Measurements from ENCODE around the gene DUSP5.
A peak's percentile ranks its signal among the peaks of the same experiment; 100 is the strongest.
"Not testable (repeated sequence)": the region's sequence is repeated elsewhere in the genome, so short reads cannot be mapped to it uniquely, and the experiment has no call there.

Gene DUSP5

GRCh38 chr10:110522365-110522988, 24.8 kb downstream of the DUSP5 start:
- DNase-seq (ENCODE audit: low spot score) = no peak

- DNase-seq (ENCODE audit: low spot score) = no peak
These were observed 26.0 kb downstream of the DUSP5 start for GRCh38 chr10:110523736-110524135.

DNA sequence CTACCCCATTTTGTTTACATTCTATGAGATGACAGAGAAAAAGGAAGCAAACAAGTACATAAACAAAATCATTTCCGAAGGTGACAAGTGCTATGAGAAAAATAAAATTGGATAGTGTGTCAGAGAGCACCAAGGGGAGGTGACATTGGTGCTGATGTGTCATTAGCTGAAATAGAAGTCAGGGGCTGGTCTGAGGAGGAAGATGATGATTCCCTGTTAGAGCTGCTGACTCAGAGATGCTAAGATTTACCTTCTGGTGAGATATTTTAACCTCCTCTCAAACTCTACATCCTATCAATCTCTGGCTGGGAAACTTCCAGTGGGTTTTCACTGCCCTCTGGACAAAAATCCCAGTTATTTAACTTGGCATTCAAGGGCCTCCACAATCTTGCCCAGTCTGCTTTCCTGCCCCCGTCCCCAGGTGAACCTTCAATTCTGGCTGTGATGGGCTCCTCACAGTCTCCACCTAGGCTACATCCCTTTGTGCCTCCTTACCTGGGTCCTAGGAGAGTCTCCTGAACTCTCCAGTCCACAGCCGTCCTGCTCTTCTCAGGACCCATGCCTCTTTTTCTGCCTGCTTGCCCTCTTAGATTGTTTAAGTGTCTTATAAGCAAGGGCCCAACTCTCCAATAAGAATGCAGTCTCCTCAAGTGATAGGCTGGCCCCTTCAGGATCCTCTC, 26.6 kb downstream of the DUSP5 start:
- DNase-seq (ENCODE audit: low spot score) = no peak

- no peak for DNase-seq (ENCODE audit: low spot score)
These were observed 27.1 kb downstream of the DUSP5 start for GRCh38 chr10:110524859-110525232.

- peak; percentile 74 for DNase-seq (ENCODE audit: low spot score)
These were observed 27.9 kb downstream of the DUSP5 start for GRCh38 chr10:110525349-110526260.

GRCh38 chr10:110527731-110528171, 30.0 kb downstream of the DUSP5 start:
- peak; percentile 24 for DNase-seq (ENCODE audit: low spot score)

DNA sequence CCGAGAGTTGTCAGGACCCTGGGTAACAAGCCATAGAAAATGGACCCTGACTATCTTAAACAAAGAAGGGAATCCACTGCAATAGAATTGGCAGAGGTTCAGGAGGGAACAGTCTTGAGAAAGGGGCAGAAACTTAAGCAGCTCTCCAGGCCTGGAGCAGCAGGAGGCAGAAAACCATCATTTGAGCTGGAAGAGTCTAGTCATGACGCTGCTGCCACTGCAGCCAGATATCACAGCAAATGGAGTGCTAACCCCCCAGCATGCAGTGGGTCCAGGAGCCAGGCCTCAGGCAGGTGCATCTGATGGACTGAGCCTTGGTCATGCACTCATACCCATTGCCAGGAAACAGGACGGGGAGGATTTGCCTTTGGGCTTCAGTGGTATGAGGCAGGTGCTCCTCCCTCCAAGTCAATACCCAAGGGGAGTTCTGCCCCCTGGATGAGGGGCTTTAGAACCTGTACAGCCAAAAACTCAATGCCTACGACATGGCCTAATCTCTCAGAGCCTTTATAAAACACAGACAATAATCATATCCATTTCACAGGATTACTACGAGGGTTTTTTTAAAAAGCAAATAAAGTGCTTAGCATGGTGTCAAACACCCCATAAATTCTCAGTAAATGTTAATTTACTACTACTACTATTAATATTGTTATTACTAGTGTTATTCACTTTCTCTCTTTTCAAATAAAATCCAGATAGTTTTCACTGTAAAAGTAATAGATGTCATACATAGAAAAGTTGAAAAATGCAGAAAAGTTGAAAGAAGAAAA, 30.7 kb downstream of the DUSP5 start:
- DNase-seq (ENCODE audit: low spot score) = no peak

DNA sequence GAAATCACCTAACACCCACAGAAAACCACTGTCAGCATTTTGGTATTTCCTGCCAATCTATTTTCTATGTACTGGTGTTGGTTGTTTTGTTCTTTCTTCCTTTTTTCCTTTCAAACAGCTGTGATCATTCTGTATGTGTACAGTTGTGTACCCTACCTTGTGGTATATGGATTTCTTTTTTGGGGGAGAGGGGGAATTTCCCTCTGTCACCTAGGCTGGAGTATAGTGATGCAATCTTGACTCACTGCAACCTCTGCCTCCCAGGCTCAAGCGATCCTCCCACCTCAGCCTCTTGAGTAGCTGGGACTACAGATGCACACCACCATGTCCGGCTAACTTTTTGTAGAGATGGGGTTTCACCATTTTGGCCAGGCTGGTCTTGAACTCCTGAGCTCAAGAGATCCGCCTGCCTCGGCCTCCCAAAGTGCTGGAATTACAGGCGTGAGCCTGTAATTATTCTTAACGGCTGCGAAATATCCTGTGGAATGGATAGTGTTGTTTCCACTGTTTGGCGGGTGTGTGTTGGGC, 31.4 kb downstream of the DUSP5 start:
- not testable (repeated sequence) for DNase-seq (ENCODE audit: low spot score)

GRCh38 chr10:110529596-110530011, 31.9 kb downstream of the DUSP5 start:
- no peak for DNase-seq (ENCODE audit: low spot score)

- peak; percentile 93 for DNase-seq (ENCODE audit: low spot score)
These were observed 32.6 kb downstream of the DUSP5 start for GRCh38 chr10:110530131-110530831.

DNA sequence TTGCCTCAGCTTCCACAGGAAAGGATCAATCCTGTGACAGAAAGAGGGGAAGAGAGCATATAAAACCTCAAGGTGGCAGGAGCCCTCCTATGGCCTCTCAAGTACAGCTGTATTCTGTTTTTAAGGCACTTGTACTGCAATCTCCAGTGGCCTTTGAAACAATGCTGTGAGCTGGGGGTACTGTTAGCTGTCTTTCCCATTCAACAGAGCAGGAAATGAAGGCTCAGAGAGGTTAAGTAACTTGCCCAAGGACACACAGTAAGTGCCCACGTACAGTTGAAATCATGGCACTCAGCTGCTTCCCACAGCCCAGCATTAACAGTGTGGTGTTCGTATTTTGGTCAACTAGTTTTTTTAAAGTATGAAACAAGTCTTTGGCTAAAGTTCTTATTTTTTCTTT, 34.0 kb downstream of the DUSP5 start:
- no peak for DNase-seq (ENCODE audit: low spot score)

DNA sequence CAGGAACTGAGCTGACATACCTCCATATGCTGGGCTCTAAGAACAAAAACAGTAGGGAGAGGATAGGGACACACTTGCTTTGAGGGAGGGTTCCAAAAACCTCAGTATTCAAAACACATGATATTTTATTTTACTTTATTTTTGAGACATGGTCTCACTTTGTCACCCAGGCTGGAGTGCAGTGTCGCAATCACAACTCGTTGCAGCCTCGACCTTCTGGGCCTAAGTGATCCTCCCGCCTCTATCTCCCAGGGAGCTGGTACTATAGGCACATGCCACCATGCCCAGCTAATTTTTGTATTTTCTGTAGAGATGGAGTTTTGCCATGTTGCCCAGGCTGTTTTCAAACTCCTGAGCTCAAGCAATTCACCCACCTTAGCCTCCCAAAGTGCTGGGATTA, 34.9 kb downstream of the DUSP5 start:
- DNase-seq (ENCODE audit: low spot score) = not testable (repeated sequence)

GRCh38 chr10:110533149-110533548, 35.4 kb downstream of the DUSP5 start:
- DNase-seq (ENCODE audit: low spot score) = no peak

- no peak for DNase-seq (ENCODE audit: low spot score)
These were observed 36.9 kb downstream of the DUSP5 start for GRCh38 chr10:110534571-110534970.

GRCh38 chr10:110535958-110536891, 38.5 kb downstream of the DUSP5 start:
- DNase-seq (ENCODE audit: low spot score) = peak; percentile 55

DNA sequence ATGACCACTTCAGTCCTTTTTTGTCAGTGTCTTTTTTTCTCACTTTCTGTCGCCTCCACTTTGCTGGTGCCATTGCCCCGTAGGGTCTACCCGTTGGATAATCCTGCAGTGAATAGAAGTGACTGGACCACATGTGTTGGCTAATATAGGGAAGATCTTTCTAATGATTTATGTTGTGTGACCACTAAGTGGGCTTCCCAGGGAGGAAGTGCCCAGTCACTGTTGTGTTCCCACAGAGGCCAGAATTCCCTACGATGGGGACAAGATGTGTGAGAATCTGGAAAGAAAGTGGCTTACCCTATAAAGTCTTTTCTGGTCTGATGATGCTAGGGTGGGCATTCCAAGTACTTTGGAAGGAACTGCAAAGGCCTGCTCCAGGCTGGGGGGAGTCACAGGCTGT, 41.4 kb downstream of the DUSP5 start:
- no peak for DNase-seq (ENCODE audit: low spot score)

- no peak for DNase-seq (ENCODE audit: low spot score)
These were observed 42.3 kb downstream of the DUSP5 start for GRCh38 chr10:110540031-110540430.

- DNase-seq (ENCODE audit: low spot score) = peak; percentile 43
These were observed 47.3 kb downstream of the DUSP5 start for GRCh38 chr10:110544958-110545537.

DNA sequence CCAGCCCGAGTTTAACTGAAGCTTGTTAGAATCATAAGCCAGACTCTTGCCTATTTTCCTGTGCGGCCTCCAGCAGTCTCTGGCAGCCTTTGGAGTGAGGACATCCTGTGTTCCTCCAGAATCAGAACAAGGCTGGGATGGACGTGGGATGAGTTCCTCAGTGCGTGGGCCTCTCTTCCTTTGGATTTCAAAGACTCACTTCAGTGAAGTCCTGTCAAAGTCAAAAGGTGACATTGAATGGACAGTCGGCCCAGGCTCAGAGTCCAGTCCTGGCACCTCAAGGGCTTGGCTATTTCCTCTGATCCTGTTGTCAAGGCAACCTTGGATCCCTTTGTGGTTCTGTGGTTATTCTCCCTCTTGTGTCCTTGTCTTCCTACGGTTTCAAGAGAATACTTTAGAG, 48.4 kb downstream of the DUSP5 start:
- no peak for DNase-seq (ENCODE audit: low spot score)

Measured in AG20443 (cell line).